H9 (cell line): Measurements from ENCODE around the gene MAP4K3. TPM values are rescaled to one million over a fixed set of nuclear protein-coding genes. Genes with fewer than 3 reads are reported as not detected.

ENCODE experiments used
- DNase-seq: peaks from one replicate; pipeline ENCODE4 v3.0.0-alpha.2; 2017
- H2AFZ ChIP-seq: one replicate; pipeline ENCODE4 v1.6.1; 2013; ENCODE audit warnings: mild to moderate bottlenecking, low read length, control low read depth, moderate library complexity
- H2AK5ac ChIP-seq: 2 replicates; pipeline ENCODE4 v1.6.1; 2013; ENCODE audit warnings: low read length, control low read depth, mixed read lengths; ENCODE audit not compliant: insufficient read length
- H2BK120ac ChIP-seq: one replicate; pipeline ENCODE4 v1.6.1; 2013; ENCODE audit warnings: low read depth, mild to moderate bottlenecking, low read length, control low read depth, inconsistent platforms; ENCODE audit not compliant: poor library complexity, severe bottlenecking
- H2BK12ac ChIP-seq: 2 replicates; pipeline ENCODE4 v1.6.1; 2013; ENCODE audit warnings: low read length, control low read depth, mixed read lengths, low read depth; ENCODE audit not compliant: insufficient read length
- H2BK15ac ChIP-seq: 2 replicates; pipeline ENCODE4 v1.6.1; 2013; ENCODE audit warnings: low read depth, low read length, control low read depth
- H2BK20ac ChIP-seq: one replicate; pipeline ENCODE4 v1.6.1; 2013; ENCODE audit warnings: low read depth, mild to moderate bottlenecking, low read length, control low read depth, inconsistent platforms; ENCODE audit not compliant: poor library complexity, severe bottlenecking
- H2BK5ac ChIP-seq: 2 replicates; pipeline ENCODE4 v1.6.1; 2013; ENCODE audit warnings: low read length, control low read depth, mixed read lengths; ENCODE audit not compliant: insufficient read length
- H3K14ac ChIP-seq: 2 replicates; pipeline ENCODE4 v1.6.1; 2013; ENCODE audit warnings: low read length, control low read depth; ENCODE audit not compliant: insufficient read depth
- H3K18ac ChIP-seq: 2 replicates; pipeline ENCODE4 v1.6.1; 2013; ENCODE audit warnings: low read depth, mild to moderate bottlenecking, mixed read lengths, low read length, control low read depth; ENCODE audit not compliant: insufficient read length
- H3K23ac ChIP-seq: 2 replicates; pipeline ENCODE4 v1.6.1; 2013; ENCODE audit warnings: low read length, control low read depth, mixed read lengths, low read depth; ENCODE audit not compliant: insufficient read length
- H3K23me2 ChIP-seq: 2 replicates; pipeline ENCODE4 v1.6.1; 2013; ENCODE audit warnings: low read depth, mild to moderate bottlenecking, mixed read lengths, low read length, control low read depth; ENCODE audit not compliant: insufficient read length, poor library complexity, severe bottlenecking
- H3K27ac ChIP-seq: 2 replicates; pipeline ENCODE4 v1.5.1; 2013; ENCODE audit warnings: low read length, control low read depth, mixed read lengths, low read depth; ENCODE audit not compliant: insufficient read length
- H3K27me3 ChIP-seq: 2 replicates; pipeline ENCODE4 v1.6.1; 2013; ENCODE audit warnings: low read length, control low read depth, inconsistent platforms; ENCODE audit not compliant: insufficient read depth
- H3K4ac ChIP-seq: 2 replicates; pipeline ENCODE4 v1.6.1; 2013; ENCODE audit warnings: low read depth, mild to moderate bottlenecking, control low read depth, inconsistent platforms, low read length, moderate library complexity
- H3K4me1 ChIP-seq: 2 replicates; pipeline ENCODE4 v1.6.1; 2013; ENCODE audit warnings: low read length, control low read depth, inconsistent platforms; ENCODE audit not compliant: insufficient read depth
- H3K4me2 ChIP-seq: 2 replicates; pipeline ENCODE4 v1.6.1; 2013; ENCODE audit warnings: low read length, control low read depth, mixed read lengths; ENCODE audit not compliant: insufficient read length, insufficient read depth
- H3K56ac ChIP-seq: 2 replicates; pipeline ENCODE4 v1.6.1; 2013; ENCODE audit warnings: low read depth, mild to moderate bottlenecking, mixed read lengths, low read length, control low read depth; ENCODE audit not compliant: insufficient read length
- H3K79me1 ChIP-seq: 2 replicates; pipeline ENCODE4 v1.6.1; 2013; ENCODE audit warnings: low read depth, mild to moderate bottlenecking, moderate library complexity, low read length, control low read depth, inconsistent platforms; ENCODE audit not compliant: insufficient read depth, poor library complexity, severe bottlenecking
- H3K79me2 ChIP-seq: 2 replicates; pipeline ENCODE4 v1.6.1; 2013; ENCODE audit warnings: low read length, control low read depth, inconsistent platforms; ENCODE audit not compliant: insufficient read depth
- H3K9ac ChIP-seq: 2 replicates; pipeline ENCODE4 v1.6.1; 2013; ENCODE audit warnings: low read length, control low read depth, mixed read lengths; ENCODE audit not compliant: insufficient read length; ENCODE audit errors: extremely low read depth
- H3K9me3 ChIP-seq: one replicate; pipeline ENCODE4 v1.6.1; 2013; ENCODE audit warnings: low read depth, low read length, inconsistent platforms; ENCODE audit not compliant: control insufficient read depth
- H3T11ph ChIP-seq: one replicate; pipeline ENCODE4 v1.6.1; 2013; ENCODE audit warnings: mild to moderate bottlenecking, low read length, control low read depth, inconsistent platforms
- H4K20me1 ChIP-seq: one replicate; pipeline ENCODE4 v1.6.1; 2013; ENCODE audit not compliant: control insufficient read depth, insufficient read length, insufficient read depth
- H4K5ac ChIP-seq: 2 replicates; pipeline ENCODE4 v1.6.1; 2013; ENCODE audit warnings: low read depth, mild to moderate bottlenecking, mixed read lengths, low read length, control low read depth; ENCODE audit not compliant: insufficient read length
- H4K8ac ChIP-seq: replicated peaks from 2 replicates; pipeline ENCODE4 v1.6.1; 2013; ENCODE audit warnings: low read length, control low read depth, mixed read lengths, low read depth; ENCODE audit not compliant: insufficient read length
- H4K91ac ChIP-seq: 2 replicates; pipeline ENCODE4 v1.6.1; 2013; ENCODE audit warnings: low read depth, mild to moderate bottlenecking, moderate library complexity, mixed read lengths, low read length, control low read depth; ENCODE audit not compliant: insufficient read length
- H3K27ac Mint-ChIP-seq, 3 experiments: 2 replicates in 2 of 3; 3 replicates in 1 of 3; pipeline ENCODE4 v1.8.0; 2020 to 2021; ENCODE audit warnings: mixed read lengths in 3 of 3, mild to moderate bottlenecking in 1 of 3, moderate library complexity in 1 of 3
- H3K27me3 Mint-ChIP-seq: 2 replicates; pipeline ENCODE4 v1.8.0; 2021; ENCODE audit warnings: low read depth, mild to moderate bottlenecking, moderate library complexity, mixed read lengths
- H3K36me3 Mint-ChIP-seq, 3 experiments: 2 replicates in 2 of 3; 3 replicates in 1 of 3; pipeline ENCODE4 v1.8.0; 2020 to 2021; ENCODE audit warnings: low read depth in 3 of 3, mixed read lengths in 3 of 3; ENCODE audit not compliant: insufficient read depth in 1 of 3
- H3K4me1 Mint-ChIP-seq, 2 experiments: 2 replicates each; pipeline ENCODE4 v1.8.0; 2020; ENCODE audit warnings: mixed read lengths in 2 of 2
- H3K4me3 Mint-ChIP-seq, 2 experiments: 2 replicates in 1 of 2; 3 replicates in 1 of 2; pipeline ENCODE4 v1.8.0; 2020 to 2021; ENCODE audit warnings: mild to moderate bottlenecking in 2 of 2, mixed read lengths in 2 of 2, moderate library complexity in 1 of 2
- H3K9me3 Mint-ChIP-seq, 2 experiments: 2 replicates in 1 of 2; 3 replicates in 1 of 2; pipeline ENCODE4 v1.8.0; 2020; ENCODE audit warnings: mild to moderate bottlenecking in 2 of 2, mixed read lengths in 2 of 2, moderate library complexity in 1 of 2
- WGBS: extraction: QIAGEN DNeasy Blood & Tissue Kit; methylation state at CpG from one replicate; pipeline ENCODE4 v1.1.7; 2013; ENCODE audit warnings: missing lambda C conversion rate, low lambda C conversion rate, mixed read lengths; ENCODE audit not compliant: insufficient read length; ENCODE audit errors: extremely low coverage; 5-methylcytosine and 5-hydroxymethylcytosine counted together
- total RNA-seq: library from RNA; stranded (reverse); gene quantifications from 2 replicates; pipeline ENCODE4 v1.2.1, GENCODE V29; 2021
- TF ChIP-seq, protein P1 (sequence below): fragments of 200-600 bp; sonication (generic); conservative IDR thresholded peaks from 3 replicates; pipeline ENCODE4 v1.8.0; 2021; ENCODE audit warnings: antibody characterized with exemption, mild to moderate bottlenecking

MAP4K3 gene
- total RNA-seq, 1 experiment from 2014 or later = 37.9 TPM

DNA sequence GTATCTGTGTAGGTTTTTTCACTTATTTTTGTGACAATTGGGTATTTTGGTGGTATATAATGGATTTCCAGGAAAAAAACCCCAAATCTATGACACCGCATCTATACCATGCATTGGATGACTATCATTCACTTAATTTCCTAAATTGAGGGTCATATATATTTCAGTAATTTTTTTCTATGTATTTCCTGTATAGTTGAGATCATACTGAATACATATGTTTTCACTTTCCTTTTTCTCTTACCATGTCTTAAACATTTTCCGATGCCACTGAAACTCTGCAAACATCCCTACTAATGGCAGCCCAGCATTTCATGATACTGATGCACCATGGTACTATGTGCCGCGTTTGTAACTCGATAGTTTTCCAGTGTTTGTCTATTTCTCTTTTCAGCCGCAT lies 233.7 kb downstream of the MAP4K3 start:
- no peak for DNase-seq
- H4K91ac ChIP-seq = no peak overlapping the region
- H4K8ac ChIP-seq = no peak overlapping the region
- no peaks in the 10 kb centered on the region for H4K20me1 ChIP-seq
- H3K18ac ChIP-seq = no peak overlapping the region
- no peak overlapping the region for H2AFZ ChIP-seq
- H2BK15ac ChIP-seq = no peak overlapping the region
- no peak overlapping the region for H3K4me2 ChIP-seq
- no peaks in the 10 kb centered on the region for H3K9me3 ChIP-seq
- no peak overlapping the region for H2AK5ac ChIP-seq
- H2BK120ac ChIP-seq = no peak overlapping the region
- H3K9ac ChIP-seq = no peak overlapping the region
- no CpG with 5 or more reads among the region's 6 CpGs for WGBS
- H2BK5ac ChIP-seq = no peak overlapping the region
- no peak overlapping the region for H2BK20ac ChIP-seq
- H3K27ac ChIP-seq = no peak overlapping the region
- no peak overlapping the region for H3K4ac ChIP-seq
- Mint-ChIP-seq H3K27ac (peak overlapping the region in 1 of 3 experiments; percentile 22; a peak in 3 of 7 replicates), H3K9me3 (peaks cover 11 to 15% of the 10 kb centered on the region in 2 experiments), H3K4me1 (peaks cover 22 to 24% of the 10 kb centered on the region in 2 experiments), H3K4me3 (no peak overlapping the region), H3K27me3 (no peaks in the 10 kb centered on the region), H3K36me3 (peaks cover 4 to 18% (median 13%) of the 10 kb centered on the region in 3 experiments; a peak in 6 of 7 replicates)
- H3K23ac ChIP-seq = no peak overlapping the region
- no peak overlapping the region for H3T11ph ChIP-seq
- no peak overlapping the region for H2BK12ac ChIP-seq
- no peaks in the 10 kb centered on the region for H3K79me2 ChIP-seq
- H3K4me1 ChIP-seq = peaks cover 4% of the 10 kb centered on the region; the same call in 1 of the 2 replicates
- no peaks in the 10 kb centered on the region for H3K79me1 ChIP-seq
- H3K23me2 ChIP-seq = no peaks in the 10 kb centered on the region
- no peak overlapping the region for H3K14ac ChIP-seq
- TF ChIP-seq, protein P1, sequence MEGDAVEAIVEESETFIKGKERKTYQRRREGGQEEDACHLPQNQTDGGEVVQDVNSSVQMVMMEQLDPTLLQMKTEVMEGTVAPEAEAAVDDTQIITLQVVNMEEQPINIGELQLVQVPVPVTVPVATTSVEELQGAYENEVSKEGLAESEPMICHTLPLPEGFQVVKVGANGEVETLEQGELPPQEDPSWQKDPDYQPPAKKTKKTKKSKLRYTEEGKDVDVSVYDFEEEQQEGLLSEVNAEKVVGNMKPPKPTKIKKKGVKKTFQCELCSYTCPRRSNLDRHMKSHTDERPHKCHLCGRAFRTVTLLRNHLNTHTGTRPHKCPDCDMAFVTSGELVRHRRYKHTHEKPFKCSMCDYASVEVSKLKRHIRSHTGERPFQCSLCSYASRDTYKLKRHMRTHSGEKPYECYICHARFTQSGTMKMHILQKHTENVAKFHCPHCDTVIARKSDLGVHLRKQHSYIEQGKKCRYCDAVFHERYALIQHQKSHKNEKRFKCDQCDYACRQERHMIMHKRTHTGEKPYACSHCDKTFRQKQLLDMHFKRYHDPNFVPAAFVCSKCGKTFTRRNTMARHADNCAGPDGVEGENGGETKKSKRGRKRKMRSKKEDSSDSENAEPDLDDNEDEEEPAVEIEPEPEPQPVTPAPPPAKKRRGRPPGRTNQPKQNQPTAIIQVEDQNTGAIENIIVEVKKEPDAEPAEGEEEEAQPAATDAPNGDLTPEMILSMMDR = no peak
- H3K56ac ChIP-seq = no peak overlapping the region
- no peaks in the 10 kb centered on the region for H3K27me3 ChIP-seq
- no peak overlapping the region for H4K5ac ChIP-seq
